GM06990 (cell line): Measurements from ENCODE around the gene PHC2.

ENCODE experiments used
- DNase-seq: peaks from one replicate; pipeline ENCODE4 v3.0.0-alpha.2; 2011; ENCODE audit not compliant: insufficient read length; ENCODE audit errors: extremely low read depth
- H3K27me3 ChIP-seq: replicated peaks from 2 replicates; pipeline ENCODE4 v1.6.0; 2011; ENCODE audit warnings: low read length; ENCODE audit not compliant: control insufficient read depth, insufficient read depth
- H3K36me3 ChIP-seq: 2 replicates; pipeline ENCODE4 v1.5.1; 2011; ENCODE audit warnings: low read length; ENCODE audit not compliant: control insufficient read depth, insufficient read depth
- H3K4me3 ChIP-seq: replicated peaks from 2 replicates; pipeline ENCODE4 v1.5.1; 2011; ENCODE audit warnings: low read depth, mild to moderate bottlenecking, control low read depth, low read length
- CTCF ChIP-seq: IDR thresholded peaks from 2 replicates; pipeline ENCODE4 v1.5.1; 2011; ENCODE audit warnings: low read length, control low read depth, mild to moderate bottlenecking, inconsistent platforms; ENCODE audit not compliant: insufficient read depth, poor library complexity, severe bottlenecking

The PHC2 gene

DNA sequence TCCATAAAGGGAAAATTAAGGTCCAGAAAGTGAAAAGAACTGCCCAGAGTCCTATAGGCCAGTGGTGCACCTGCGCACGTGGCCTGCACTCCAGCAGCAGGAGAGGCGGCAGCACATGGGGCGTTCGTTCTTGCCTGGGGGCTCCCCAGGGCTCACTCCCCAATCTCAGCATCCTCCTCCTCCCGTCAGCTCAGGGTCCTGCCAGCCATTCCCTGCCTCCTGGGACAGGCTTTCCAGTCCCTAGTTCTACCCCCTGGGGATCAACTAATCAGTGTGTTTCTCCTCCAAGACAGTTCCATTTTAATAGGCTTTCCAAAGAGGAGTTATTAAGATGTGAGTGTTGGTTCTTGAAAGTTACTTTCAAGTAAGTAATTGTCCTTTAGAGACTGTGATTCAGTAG is 108.8 kb downstream of the PHC2 start:
- TF ChIP-seq CTCF: no peak
- Histone ChIP-seq H3K36me3 (peaks cover 7% of the 10 kb centered on the region), H3K4me3 (no peak overlapping the region), H3K27me3 (no peaks in the 10 kb centered on the region; the same call in 1 of the 2 replicates)
- no peak for DNase-seq

DNA sequence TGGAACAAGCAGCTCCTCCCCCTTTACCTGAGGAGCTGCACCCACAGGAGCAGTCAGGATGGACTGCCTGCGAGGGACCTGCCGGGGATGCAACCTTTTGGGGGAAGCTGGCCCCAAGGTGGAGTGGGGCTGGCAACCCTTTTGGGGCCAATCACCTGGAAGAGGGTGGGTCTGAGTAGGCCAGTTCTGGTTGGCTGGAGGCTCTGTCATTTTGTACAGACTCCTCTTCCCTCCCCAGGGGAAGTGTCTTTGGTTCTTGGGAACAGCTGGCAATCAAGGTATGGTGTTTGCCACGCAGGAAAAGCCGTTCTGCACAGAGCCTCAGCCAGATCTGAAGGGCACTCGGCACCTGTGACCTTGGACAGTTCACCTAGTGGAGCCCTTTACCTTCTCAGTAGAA is 109.7 kb downstream of the PHC2 start:
- peaks cover 7% of the 10 kb centered on the region for H3K36me3 ChIP-seq
- TF ChIP-seq CTCF: no peak
- no peak for DNase-seq

GRCh38 chr1:33320619-33321165 is 110.2 kb downstream of the PHC2 start, which contains the start of gene A3GALT2:
TSS of gene A3GALT2 (minus strand) at chr1:33321098. CDS start at chr1:33321098, 0 bp downstream.
- no peak for DNase-seq
- Histone ChIP-seq H3K36me3 (peaks cover 7% of the 10 kb centered on the region), H3K4me3 (no peak within 1 kb of the TSS), H3K27me3 (no peaks in the 10 kb centered on the region; the same call in 1 of the 2 replicates)
- TF ChIP-seq CTCF: no peak

More for the DNA sequence above, 109.7 kb downstream of the PHC2 start:
- Histone ChIP-seq H3K4me3 (no peak overlapping the region), H3K27me3 (no peaks in the 10 kb centered on the region; the same call in 1 of the 2 replicates)

- H3K36me3 ChIP-seq: peaks cover 5% of the 10 kb centered on the region
- no peak overlapping the region for H3K4me3 ChIP-seq
- DNase-seq: no peak
- H3K27me3 ChIP-seq: no peaks in the 10 kb centered on the region; the same call in 1 of the 2 replicates
- no peak for TF ChIP-seq CTCF
Observed at GRCh38 chr1:33319949-33320618, 110.8 kb downstream of the PHC2 start.

GRCh38 chr1:33319186-33319948 is 111.5 kb downstream of the PHC2 start:
- no peak for TF ChIP-seq CTCF
- H3K4me3 ChIP-seq: no peak overlapping the region
- DNase-seq: no peak
- H3K27me3 ChIP-seq: no peaks in the 10 kb centered on the region; the same call in 1 of the 2 replicates
- peaks cover 4% of the 10 kb centered on the region for H3K36me3 ChIP-seq
